CD4-positive, alpha-beta T cell treated with Interleukin-2 at 100 ng/mL for 4 hours (primary cell): ENCODE data around the gene GPATCH2L.

ENCODE experiments used
- DNase-seq: peaks from one replicate; pipeline ENCODE4 v3.0.0-alpha.2; 2020; ENCODE audit warnings: low spot score

Gene GPATCH2L

DNA sequence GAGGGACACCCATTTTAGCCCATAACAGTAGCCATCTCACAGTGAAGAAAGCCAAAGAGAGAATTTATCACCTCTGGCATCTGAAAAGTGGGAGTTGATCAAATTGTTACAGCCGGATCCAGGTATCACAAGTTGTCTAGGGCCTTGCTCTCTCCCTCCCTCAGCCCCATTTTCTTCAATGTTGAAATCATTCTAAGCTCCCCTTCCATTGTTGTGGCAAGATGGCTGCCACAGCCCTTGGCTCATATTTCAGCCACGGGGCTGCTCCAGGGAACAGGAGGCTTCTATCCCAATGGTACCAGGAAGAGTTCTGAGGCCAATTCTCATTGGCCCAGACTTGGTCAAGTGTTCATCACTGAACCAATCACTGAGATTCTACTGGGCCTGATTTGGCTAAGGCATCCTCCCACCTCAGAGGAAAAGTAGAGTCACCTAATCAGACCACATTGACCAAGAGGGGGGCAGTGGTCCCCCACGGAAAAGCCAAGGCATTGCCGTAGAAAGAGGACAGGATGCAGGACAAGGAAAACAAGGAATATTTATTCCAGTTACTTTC, 106.2 kb downstream of the GPATCH2L start:
- no peak for DNase-seq

DNA sequence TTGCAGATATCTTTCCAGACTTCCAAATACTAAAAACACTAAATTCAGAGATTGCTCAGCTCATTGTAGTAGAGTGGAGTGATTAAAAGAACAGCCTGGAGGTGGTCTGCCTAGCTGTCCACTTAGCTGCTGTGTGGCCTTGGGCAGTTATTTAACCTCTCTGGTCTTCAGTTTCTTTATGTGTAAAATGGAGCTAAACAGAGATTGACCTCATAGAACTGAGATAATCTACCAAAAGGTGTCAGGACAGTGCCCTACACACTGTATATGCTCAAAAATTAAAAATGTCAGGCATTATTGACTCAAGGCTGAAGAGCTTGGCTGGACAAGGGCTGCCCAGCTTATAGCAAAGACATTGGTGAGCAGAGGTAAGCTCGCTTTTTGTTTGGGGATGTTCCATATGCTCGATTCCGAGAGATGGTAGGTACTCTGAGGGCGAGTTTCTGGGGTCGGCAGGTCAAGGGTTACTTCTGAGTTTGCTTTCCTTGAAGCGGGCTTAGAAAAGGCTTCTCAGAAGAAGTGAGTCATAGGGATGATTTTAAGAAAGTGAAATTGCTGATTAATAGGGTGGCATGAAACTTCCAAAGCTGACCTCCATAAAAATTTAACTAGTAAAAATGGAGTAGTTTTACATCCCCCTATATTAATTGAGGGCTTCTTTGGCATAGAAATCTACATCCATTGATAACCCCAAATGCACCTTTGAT, 107.5 kb downstream of the GPATCH2L start:
- no peak for DNase-seq

DNA sequence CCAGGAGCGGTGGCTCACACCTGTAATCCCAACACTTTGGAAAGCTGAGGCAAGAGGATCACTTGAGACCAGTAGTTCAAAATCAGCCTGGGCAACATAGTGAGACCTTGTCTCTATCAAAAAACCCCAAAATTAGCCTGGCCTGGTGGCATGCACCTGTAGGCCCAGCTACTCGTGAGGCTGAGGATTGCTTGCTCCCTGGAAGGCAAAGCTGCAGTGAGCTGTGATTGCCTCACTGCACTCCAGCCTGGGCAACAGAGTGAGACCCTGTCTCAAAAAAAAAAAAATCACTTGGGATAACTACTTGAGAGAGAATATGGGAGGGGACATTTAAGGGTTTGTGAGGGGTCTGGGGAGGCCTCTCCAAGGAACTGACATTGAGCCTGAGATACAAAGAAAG, 109.0 kb downstream of the GPATCH2L start:
- DNase-seq, result no peak

DNA sequence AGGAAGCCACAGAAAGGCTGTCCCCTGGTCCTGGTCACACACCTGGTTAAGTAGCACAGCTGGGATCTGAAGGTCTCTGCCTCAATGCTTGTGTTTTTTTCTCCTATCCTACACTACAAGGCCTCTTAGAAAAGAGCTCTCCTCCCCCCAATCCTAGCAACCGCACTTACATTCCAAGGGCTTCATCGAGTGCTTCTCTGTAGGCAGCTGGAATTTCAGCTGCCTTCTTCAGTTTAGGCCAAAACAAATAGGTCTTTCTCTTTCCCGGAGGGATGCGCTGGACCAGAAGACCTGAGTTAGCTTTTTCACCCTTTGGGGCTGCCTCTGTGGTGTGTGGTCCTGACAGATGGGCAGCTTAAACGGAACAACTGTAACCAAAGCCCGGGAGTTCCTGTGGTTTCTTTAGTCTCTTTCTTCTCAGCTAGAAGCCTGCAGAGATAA, 109.7 kb downstream of the GPATCH2L start:
- DNase-seq, result no peak

DNA sequence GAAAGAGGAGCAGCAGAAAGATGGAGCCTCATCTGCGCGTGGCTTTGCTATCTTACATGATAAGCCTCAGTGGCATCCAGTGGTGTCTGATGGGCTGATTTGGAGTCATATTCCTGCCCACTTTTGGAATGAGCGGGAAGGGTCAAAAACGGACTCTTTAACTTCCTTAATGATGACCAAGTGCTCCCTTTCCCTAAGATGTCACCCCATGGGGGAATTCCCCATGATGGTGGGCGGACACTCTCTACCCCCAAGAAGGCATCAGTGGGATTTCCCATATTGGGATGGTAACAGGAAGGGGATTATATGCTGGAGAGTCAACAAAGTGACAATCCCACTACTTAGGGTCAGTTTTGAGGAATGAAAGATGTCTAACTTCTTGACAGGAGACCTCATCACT, 110.9 kb downstream of the GPATCH2L start:
- no peak for DNase-seq
